ENCODE data around the gene C19orf81.

DNA sequence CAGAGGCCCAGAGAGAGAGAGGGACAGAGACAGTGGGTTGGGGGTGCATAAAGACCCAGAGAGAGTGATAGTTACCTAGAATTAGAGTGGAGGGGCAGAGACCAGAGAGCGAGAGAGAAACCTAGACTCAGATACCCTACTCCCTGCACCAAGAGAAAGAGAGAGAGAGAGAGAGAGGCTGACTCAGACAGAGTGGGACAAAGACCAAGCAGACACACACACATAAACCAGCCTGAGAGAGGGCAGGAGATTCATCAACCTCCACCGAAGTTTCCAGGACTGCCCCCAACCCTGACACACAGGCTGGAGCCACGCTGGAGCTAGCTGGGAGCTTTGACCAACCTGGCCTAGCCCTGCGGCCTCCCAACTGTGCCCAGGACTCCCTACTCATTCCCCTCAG is 22.4 kb upstream of the C19orf81 start:
- no peak for TF ChIP-seq POLR2AphosphoS5 (IDR thresholded peaks at IDR 0.05)
- TF ChIP-seq, protein P1, sequence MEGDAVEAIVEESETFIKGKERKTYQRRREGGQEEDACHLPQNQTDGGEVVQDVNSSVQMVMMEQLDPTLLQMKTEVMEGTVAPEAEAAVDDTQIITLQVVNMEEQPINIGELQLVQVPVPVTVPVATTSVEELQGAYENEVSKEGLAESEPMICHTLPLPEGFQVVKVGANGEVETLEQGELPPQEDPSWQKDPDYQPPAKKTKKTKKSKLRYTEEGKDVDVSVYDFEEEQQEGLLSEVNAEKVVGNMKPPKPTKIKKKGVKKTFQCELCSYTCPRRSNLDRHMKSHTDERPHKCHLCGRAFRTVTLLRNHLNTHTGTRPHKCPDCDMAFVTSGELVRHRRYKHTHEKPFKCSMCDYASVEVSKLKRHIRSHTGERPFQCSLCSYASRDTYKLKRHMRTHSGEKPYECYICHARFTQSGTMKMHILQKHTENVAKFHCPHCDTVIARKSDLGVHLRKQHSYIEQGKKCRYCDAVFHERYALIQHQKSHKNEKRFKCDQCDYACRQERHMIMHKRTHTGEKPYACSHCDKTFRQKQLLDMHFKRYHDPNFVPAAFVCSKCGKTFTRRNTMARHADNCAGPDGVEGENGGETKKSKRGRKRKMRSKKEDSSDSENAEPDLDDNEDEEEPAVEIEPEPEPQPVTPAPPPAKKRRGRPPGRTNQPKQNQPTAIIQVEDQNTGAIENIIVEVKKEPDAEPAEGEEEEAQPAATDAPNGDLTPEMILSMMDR (IDR thresholded peaks at IDR 0.05): no peak

All from sigmoid colon (tissue), 4 donors.